CD4-positive, alpha-beta T cell (primary cell): ENCODE results near the gene SYT15. TPM values are rescaled to one million over a fixed set of nuclear protein-coding genes. Genes with fewer than 3 reads are reported as not detected.
"Not testable (repeated sequence)": the region's sequence is repeated elsewhere in the genome, so short reads cannot be mapped to it uniquely, and the experiment has no call there.

ENCODE experiments used
- ATAC-seq: fragments of 200-7000 bp; cut with Tn5 transposase; one replicate; pipeline ENCODE4 v1.10.0; 2022; ENCODE audit warnings: mild to moderate bottlenecking; ENCODE audit not compliant: poor library complexity
- CTCF ChIA-PET: fragments of 350-600 bp; sonication (Branson Sonifier 250); formaldehyde crosslinking; loops from one replicate; lab custom pipeline; 2021; ENCODE audit warnings: antibody characterized with exemption, inconsistent platforms; lab: Charles Lee
- POLR2A ChIA-PET: fragments of 350-600 bp; sonication (Branson Sonifier 250); formaldehyde crosslinking; loops from one replicate; lab custom pipeline; 2021; ENCODE audit warnings: antibody characterized with exemption, inconsistent platforms; lab: Charles Lee
- DNase-seq, 14 experiments: peaks; one replicate each; pipeline ENCODE4 v3.0.0-alpha.2; 2013 to 2020; ENCODE audit warnings: mixed read lengths in 2 of 14
- H3K27ac ChIP-seq, 2 donors: one replicate each; pipeline versions ENCODE4 v1.5.1 to v1.7.0; 2013; ENCODE audit warnings: low read length in 2 of 2, low read depth in 1 of 2, mild to moderate bottlenecking in 1 of 2
- H3K27me3 ChIP-seq, 2 experiments: 1 replicate in 1 of 2; 2 replicates in 1 of 2; pipeline versions ENCODE4 v1.6.1 to v1.7.0; 2013; ENCODE audit warnings: low read length in 2 of 2, control low read depth in 1 of 2, mild to moderate bottlenecking in 1 of 2, moderate library complexity in 1 of 2; ENCODE audit not compliant: insufficient read depth in 2 of 2, control insufficient read depth in 1 of 2
- H3K36me3 ChIP-seq: one replicate; pipeline ENCODE4 v1.6.1; 2013; ENCODE audit warnings: low read length, control low read depth; ENCODE audit not compliant: insufficient read depth
- H3K4me1 ChIP-seq: one replicate; pipeline ENCODE4 v1.6.1; 2013; ENCODE audit warnings: low read length, control low read depth; ENCODE audit not compliant: insufficient read depth
- H3K4me3 ChIP-seq: one replicate; pipeline ENCODE4 v1.5.1; 2013; ENCODE audit warnings: mild to moderate bottlenecking, low read length, moderate library complexity
- H3K9me3 ChIP-seq, 2 experiments: 1 replicate in 1 of 2; 2 replicates in 1 of 2; pipeline versions ENCODE4 v1.6.1 to v1.7.0; 2013; ENCODE audit warnings: low read length in 2 of 2, mild to moderate bottlenecking in 2 of 2, control low read depth in 1 of 2, moderate library complexity in 1 of 2; ENCODE audit not compliant: control insufficient read depth in 1 of 2, insufficient read depth in 1 of 2
- H3K27ac Mint-ChIP-seq: one replicate; pipeline ENCODE4 v1.8.0; 2020; ENCODE audit warnings: mixed read lengths
- H3K27me3 Mint-ChIP-seq: one replicate; pipeline ENCODE4 v1.8.0; 2021; ENCODE audit warnings: mixed read lengths
- H3K36me3 Mint-ChIP-seq: one replicate; pipeline ENCODE4 v1.8.0; 2021; ENCODE audit warnings: low read depth, mixed read lengths
- H3K4me1 Mint-ChIP-seq: one replicate; pipeline ENCODE4 v1.8.0; 2021; ENCODE audit warnings: low read depth, mixed read lengths
- H3K4me3 Mint-ChIP-seq: one replicate; pipeline ENCODE4 v1.8.0; 2020; ENCODE audit warnings: mild to moderate bottlenecking, mixed read lengths
- H3K9me3 Mint-ChIP-seq: one replicate; pipeline ENCODE4 v1.8.0; 2020; ENCODE audit warnings: mixed read lengths
- intact Hi-C, 2 experiments: fragments of 100-400 bp; cut with DNase I in 1 of 2; cut with micrococcal nuclease in 1 of 2; formaldehyde crosslinking; loops; one replicate each; pipeline versions ENCODE4 v1.15.1 to v1.9.0; 2023 to 2025; cut with DNase I, micrococcal nuclease
- polyA plus RNA-seq, 2 donors: library from polyadenylated mRNA; unstranded; fragments of 120-200 nt; gene quantifications; one replicate each; pipeline ENCODE4 v1.2.1, GENCODE V29; 2013
- total RNA-seq, 174 experiments: library from RNA in 2 of 174; stranded (reverse) in 2 of 174; gene quantifications; one replicate each; pipeline ENCODE4 v1.2.3 and lab custom pipeline; 2021 to 2026
- TF ChIP-seq, protein P1 (sequence below): fragments of 200-600 bp; IDR thresholded peaks from one replicate; pipeline ENCODE4 v1.8.0; 2022; ENCODE audit warnings: antibody characterized with exemption, mild to moderate bottlenecking

The SYT15 gene
- under 1 TPM; 0.17 to 0.77 TPM for total RNA-seq
- polyA plus RNA-seq (2013, experiment 1 of 2) = 0.62 TPM
- polyA plus RNA-seq (2013, experiment 2 of 2) = 0.60 TPM
- total RNA-seq (lab: John Stamatoyannopoulos, UW) = 0 to 0.24 (median 0) reads per million in 172 experiments

DNA sequence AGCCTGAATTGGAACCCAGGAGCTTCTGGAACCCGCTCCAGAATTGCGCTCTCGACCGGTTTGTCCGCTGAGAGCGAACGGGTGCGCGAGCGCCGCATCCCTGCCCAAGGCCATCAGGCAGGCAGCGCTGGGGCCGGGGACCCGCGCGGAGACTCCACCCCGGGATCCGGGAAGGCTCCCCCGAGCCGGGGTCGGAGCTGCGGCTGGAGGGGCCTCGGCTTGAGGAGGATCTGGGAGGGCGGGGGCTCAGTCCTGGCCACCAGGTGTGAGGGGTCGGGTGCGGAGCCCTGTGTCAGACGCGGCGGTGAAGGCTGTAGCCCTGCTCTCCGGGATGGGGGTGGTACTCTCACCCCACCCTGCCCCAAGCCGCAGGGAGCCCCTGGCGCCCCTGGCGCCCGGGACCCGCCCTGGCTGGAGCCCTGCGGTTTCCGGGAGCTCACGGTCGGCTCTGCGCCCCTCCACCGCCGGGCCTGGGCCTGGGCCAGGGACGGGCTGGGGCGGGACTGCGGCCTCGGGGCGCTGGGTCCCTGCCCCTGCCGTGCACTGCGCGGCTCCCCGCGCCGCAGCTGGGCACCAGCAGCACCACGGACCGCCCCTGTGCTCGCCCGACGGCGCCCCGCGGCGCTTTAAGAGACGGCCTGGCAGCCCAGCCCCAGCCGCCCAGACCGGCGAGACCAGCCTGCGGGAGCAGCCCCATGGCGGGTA is at the start of gene SYT15:
TSS of gene SYT15 (plus strand) at position 655 of the 705 bp plus-strand sequence. CDS start at position 696, 41 bp downstream.
- H3K27ac Mint-ChIP-seq, H3K4me1 ChIP-seq, H3K36me3 ChIP-seq, H3K4me1 Mint-ChIP-seq, H3K27me3 ChIP-seq, DNase-seq, H3K4me3 Mint-ChIP-seq, H3K27ac ChIP-seq, H3K27me3 Mint-ChIP-seq, POLR2A ChIA-PET, CTCF ChIA-PET, ATAC-seq, H3K9me3 ChIP-seq, intact Hi-C loops, H3K4me3 ChIP-seq, H3K9me3 Mint-ChIP-seq, H3K36me3 Mint-ChIP-seq: not testable (repeated sequence)

DNA sequence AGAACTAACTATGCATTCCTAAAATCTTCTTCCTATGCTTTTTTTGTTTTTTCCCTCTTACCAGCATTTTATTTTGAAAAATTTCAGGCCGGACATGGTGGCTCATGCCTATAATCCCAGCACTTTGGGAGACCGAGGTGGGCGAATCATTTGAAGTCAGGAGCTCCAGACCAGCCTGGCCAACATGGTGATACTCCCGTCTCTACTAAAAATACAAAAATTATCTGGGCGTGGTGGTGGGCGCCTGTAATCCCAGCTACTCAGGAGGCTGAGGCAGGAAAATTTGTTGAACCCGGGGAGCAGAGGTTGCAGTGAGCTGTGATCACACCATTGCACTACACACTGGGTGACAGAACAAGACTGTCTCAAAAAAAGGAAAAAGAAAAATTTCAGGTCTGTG is 49.2 kb upstream of the SYT15 start:
- CTCF ChIA-PET, ATAC-seq: not testable (repeated sequence)

DNA sequence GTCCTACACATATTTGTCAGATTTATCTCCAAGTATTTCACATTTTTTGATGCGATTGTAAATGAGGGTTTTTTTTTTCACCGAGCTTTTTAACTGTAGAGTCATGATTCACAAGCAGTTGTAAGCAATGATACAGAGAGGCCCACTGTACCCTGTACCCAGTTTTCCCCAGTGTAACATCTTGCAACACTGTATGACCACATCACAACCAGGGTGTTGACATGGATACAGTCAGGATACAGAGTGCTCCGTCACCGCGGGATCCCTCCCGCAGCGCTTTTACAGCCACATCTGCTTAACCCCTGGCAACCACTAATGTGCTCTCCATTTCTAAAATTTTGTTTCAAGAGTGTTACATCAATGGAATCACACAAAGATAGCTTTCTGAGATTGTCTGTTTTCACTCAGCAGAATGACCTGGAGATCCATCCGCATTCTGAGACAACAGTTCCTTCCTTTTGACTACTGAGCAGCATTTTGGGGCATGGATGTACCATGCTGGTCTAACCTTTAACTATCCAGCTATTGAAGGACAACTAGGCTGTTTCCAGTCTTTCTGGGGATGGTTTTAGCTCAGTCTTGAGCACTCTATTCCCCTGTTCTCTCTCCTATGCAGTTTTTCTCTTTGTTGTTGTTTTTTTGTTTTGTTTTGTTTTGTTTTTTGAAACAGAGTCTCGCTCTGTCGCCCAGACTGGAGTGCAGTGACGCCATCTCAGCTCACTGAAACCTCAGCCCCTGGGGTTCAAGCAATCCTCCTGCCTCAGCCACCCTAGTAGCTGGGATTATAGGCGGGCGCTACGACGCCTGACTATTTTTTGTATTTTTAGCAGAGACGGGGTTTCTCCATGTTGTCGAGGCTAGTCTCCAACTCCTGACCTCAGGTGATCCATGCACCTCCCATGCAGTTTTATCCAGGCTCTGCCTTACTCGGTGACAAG is 48.4 kb upstream of the SYT15 start:
- Mint-ChIP-seq H3K4me1 (no peaks in the 10 kb centered on the region), H3K36me3 (no peaks in the 10 kb centered on the region), H3K27ac (no peak overlapping the region), H3K4me3 (no peak overlapping the region), H3K9me3 (no peaks in the 10 kb centered on the region), H3K27me3 (no peaks in the 10 kb centered on the region)
- TF ChIP-seq, protein P1, sequence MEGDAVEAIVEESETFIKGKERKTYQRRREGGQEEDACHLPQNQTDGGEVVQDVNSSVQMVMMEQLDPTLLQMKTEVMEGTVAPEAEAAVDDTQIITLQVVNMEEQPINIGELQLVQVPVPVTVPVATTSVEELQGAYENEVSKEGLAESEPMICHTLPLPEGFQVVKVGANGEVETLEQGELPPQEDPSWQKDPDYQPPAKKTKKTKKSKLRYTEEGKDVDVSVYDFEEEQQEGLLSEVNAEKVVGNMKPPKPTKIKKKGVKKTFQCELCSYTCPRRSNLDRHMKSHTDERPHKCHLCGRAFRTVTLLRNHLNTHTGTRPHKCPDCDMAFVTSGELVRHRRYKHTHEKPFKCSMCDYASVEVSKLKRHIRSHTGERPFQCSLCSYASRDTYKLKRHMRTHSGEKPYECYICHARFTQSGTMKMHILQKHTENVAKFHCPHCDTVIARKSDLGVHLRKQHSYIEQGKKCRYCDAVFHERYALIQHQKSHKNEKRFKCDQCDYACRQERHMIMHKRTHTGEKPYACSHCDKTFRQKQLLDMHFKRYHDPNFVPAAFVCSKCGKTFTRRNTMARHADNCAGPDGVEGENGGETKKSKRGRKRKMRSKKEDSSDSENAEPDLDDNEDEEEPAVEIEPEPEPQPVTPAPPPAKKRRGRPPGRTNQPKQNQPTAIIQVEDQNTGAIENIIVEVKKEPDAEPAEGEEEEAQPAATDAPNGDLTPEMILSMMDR = no peak
- ChIA-PET POLR2A (no interaction called here), CTCF (no interaction called here)
- DNase-seq (peak in 2 of 14 experiments; percentile 2 to 29), ATAC-seq (no peak)
- intact Hi-C loops = loop anchor here in 1 of 2 experiments (2.0 kb wide), 1 partner anchor 20 kb away; no protein-coding TSS in a partner anchor
- H3K27me3 ChIP-seq = no peaks in the 10 kb centered on the region
- no peaks in the 10 kb centered on the region for H3K9me3 ChIP-seq
- no peak overlapping the region for H3K27ac ChIP-seq
- no peaks in the 10 kb centered on the region for H3K36me3 ChIP-seq
- no peaks in the 10 kb centered on the region for H3K4me1 ChIP-seq
- no peak overlapping the region for H3K4me3 ChIP-seq

More for the DNA sequence above, 49.2 kb upstream of the SYT15 start:
- H3K27me3 ChIP-seq, H3K27ac Mint-ChIP-seq, H3K36me3 Mint-ChIP-seq, H3K4me1 Mint-ChIP-seq, POLR2A ChIA-PET, H3K36me3 ChIP-seq, H3K4me3 Mint-ChIP-seq, H3K4me3 ChIP-seq, H3K9me3 ChIP-seq, H3K4me1 ChIP-seq, DNase-seq, H3K27ac ChIP-seq, H3K27me3 Mint-ChIP-seq, H3K9me3 Mint-ChIP-seq: not testable (repeated sequence)
- intact Hi-C loops = loop anchor here in 1 of 2 experiments (2.0 kb wide), 1 partner anchor 21 kb away; no protein-coding TSS in a partner anchor

DNA sequence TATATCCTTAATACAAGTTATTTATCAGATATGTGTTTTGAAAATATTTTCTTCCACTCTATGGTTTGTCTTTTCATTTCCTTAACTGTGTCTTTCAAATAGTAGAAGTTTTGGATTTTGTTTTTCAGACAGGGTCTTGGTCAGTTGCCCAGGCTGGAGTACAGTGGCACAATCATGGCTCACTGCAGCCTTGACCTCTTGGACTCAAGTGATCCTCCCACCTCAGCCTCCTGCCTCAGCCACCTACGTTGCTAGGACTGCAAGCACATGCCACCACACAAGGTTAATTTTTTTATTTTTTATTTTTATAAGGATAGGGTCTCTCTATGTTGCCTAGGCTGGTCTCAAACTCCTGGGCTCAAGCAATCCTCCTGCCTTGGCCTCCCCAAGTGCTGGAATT is 46.7 kb upstream of the SYT15 start:
- intact Hi-C loops, H3K36me3 ChIP-seq, H3K27ac ChIP-seq, H3K9me3 Mint-ChIP-seq, DNase-seq, H3K4me1 ChIP-seq, CTCF ChIA-PET, H3K4me3 Mint-ChIP-seq, H3K27me3 Mint-ChIP-seq, H3K9me3 ChIP-seq, POLR2A ChIA-PET, H3K27ac Mint-ChIP-seq, H3K4me1 Mint-ChIP-seq, H3K4me3 ChIP-seq, ATAC-seq, H3K36me3 Mint-ChIP-seq: not testable (repeated sequence)
- H3K27me3 ChIP-seq = peaks cover 5 to 12% of the 10 kb centered on the region in 2 experiments
